Placental epithelial cell (primary cell): Measurements from ENCODE around the gene SLC5A5. TPM values are rescaled to one million over a fixed set of nuclear protein-coding genes. Genes with fewer than 3 reads are reported as not detected.

Experiments used
- small RNA-seq: library from RNA; depleted of rRNA; stranded (forward); fragments of <200 nt; gene quantifications from one replicate; pipeline ENCODE3, GENCODE V24; 2012
- total RNA-seq: library from RNA; depleted of rRNA; stranded (reverse); fragments of >200 nt; gene quantifications from 2 replicates; pipeline ENCODE4 v1.2.3, GENCODE V29; 2012

The SLC5A5 gene
- under 0.01 TPM in 1 of 2 replicates, not detected in the other for total RNA-seq

DNA sequence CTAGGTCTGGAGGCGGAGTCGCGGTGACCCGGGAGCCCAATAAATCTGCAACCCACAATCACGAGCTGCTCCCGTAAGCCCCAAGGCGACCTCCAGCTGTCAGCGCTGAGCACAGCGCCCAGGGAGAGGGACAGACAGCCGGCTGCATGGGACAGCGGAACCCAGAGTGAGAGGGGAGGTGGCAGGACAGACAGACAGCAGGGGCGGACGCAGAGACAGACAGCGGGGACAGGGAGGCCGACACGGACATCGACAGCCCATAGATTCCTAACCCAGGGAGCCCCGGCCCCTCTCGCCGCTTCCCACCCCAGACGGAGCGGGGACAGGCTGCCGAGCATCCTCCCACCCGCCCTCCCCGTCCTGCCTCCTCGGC, at the start of gene SLC5A5:
TSS of gene SLC5A5 (plus strand) at position 68 of the 373 bp plus-strand sequence. CDS start 375 bp downstream, outside the sequence.

GRCh38 chr19:17847538-17848366, 24.0 kb upstream of the SLC5A5 start, which contains the start of gene JAK3:
TSS of gene JAK3 (minus strand) at chr19:17847982. CDS start at chr19:17844417, 3,565 bp downstream.

GRCh38 chr19:17859533-17860330, 12.0 kb upstream of the SLC5A5 start, which contains the start of gene RPL18A:
TSS of gene RPL18A (plus strand) at chr19:17859910. CDS start at chr19:17859957, 47 bp downstream.

GRCh38 chr19:17932485-17933338, 61.0 kb downstream of the SLC5A5 start, which contains the start of gene CCDC124:
TSS of gene CCDC124 (plus strand) at chr19:17933015. CDS start at chr19:17936421, 3,406 bp downstream.

Small RNA genes within 50 kb of the gene (small RNA-seq; reads per million reads assigned to genes)
- not detected for gene SNORA68

Other genes with a start within 250 kb of the SLC5A5 start
- gene UNC13A, start 183.6 kb upstream of the SLC5A5 start, total RNA-seq: 0.11 and 0.39 TPM in 2 replicates
- 14.1 and 16.2 TPM in 2 replicates for gene MAP1S, start 152.5 kb upstream of the SLC5A5 start, total RNA-seq
- 1.6 and 2.0 TPM in 2 replicates for gene FCHO1, start 120.5 kb upstream of the SLC5A5 start, total RNA-seq
- 7.1 and 10.4 TPM in 2 replicates for gene B3GNT3, start 76.8 kb upstream of the SLC5A5 start, total RNA-seq
- gene INSL3, start 50.4 kb upstream of the SLC5A5 start, total RNA-seq: 0.22 TPM in 1 of 2 replicates, not detected in the other
- 6.0 and 10.6 TPM in 2 replicates for gene JAK3, start 24.0 kb upstream of the SLC5A5 start, total RNA-seq
- gene RPL18A, start 12.0 kb upstream of the SLC5A5 start, total RNA-seq: 1,286 and 1,916 TPM in 2 replicates
- 16.9 and 44.1 TPM in 2 replicates for gene CCDC124, start 61.1 kb downstream of the SLC5A5 start, total RNA-seq
- not detected in 2 replicates for gene KCNN1, start 95.2 kb downstream of the SLC5A5 start, total RNA-seq
- gene ARRDC2, start 136.2 kb downstream of the SLC5A5 start, total RNA-seq: 6.8 and 9.0 TPM in 2 replicates
- gene IL12RB1, start 215.0 kb downstream of the SLC5A5 start, total RNA-seq: not detected in 2 replicates
- gene MAST3, start 225.8 kb downstream of the SLC5A5 start, total RNA-seq: 1.6 TPM in 2 replicates